Eye (tissue), 1 donor: ENCODE results near the gene COQ5.

Source experiments
- DNase-seq: peaks from one replicate; pipeline ENCODE4 v3.0.0-alpha.2; 2015

Gene COQ5

GRCh38 chr12:120480211-120480610, 48.7 kb downstream of the COQ5 start:
- DNase-seq, result no peak

GRCh38 chr12:120479458-120479857, 49.5 kb downstream of the COQ5 start:
- DNase-seq, result no peak

GRCh38 chr12:120475643-120476042, 53.3 kb downstream of the COQ5 start:
- no peak for DNase-seq

GRCh38 chr12:120474616-120474960, 54.4 kb downstream of the COQ5 start:
- peak; percentile 30 for DNase-seq

- DNase-seq, result no peak
Measured at GRCh38 chr12:120473807-120474615, 54.9 kb downstream of the COQ5 start.

- no peak for DNase-seq
Measured at GRCh38 chr12:120472521-120472920, 56.4 kb downstream of the COQ5 start.

- no peak for DNase-seq
Measured at GRCh38 chr12:120470150-120470784, 58.7 kb downstream of the COQ5 start.

- DNase-seq, result peak; percentile 99
Measured at GRCh38 chr12:120469450-120470149, 59.4 kb downstream of the COQ5 start, which contains the start of gene SRSF9. Gene SRSF9 (minus strand): TSS chr12:120469748. CDS start chr12:120469609, 139 bp downstream.

- no peak for DNase-seq
Measured at GRCh38 chr12:120468821-120469449, 60.0 kb downstream of the COQ5 start.

- peak; percentile 66 for DNase-seq
Measured at GRCh38 chr12:120468325-120468820, 60.6 kb downstream of the COQ5 start.

- DNase-seq, result no peak
Measured at GRCh38 chr12:120467439-120467838, 61.5 kb downstream of the COQ5 start.

- peak; percentile 72 for DNase-seq
Measured at GRCh38 chr12:120466560-120467315, 62.2 kb downstream of the COQ5 start.

- no peak for DNase-seq
Measured at GRCh38 chr12:120465756-120466155, 63.2 kb downstream of the COQ5 start.

- DNase-seq, result no peak
Measured at GRCh38 chr12:120463712-120464111, 65.2 kb downstream of the COQ5 start.

GRCh38 chr12:120462099-120462640, 66.8 kb downstream of the COQ5 start:
- no peak for DNase-seq

GRCh38 chr12:120460157-120460556, 68.8 kb downstream of the COQ5 start:
- DNase-seq, result no peak

GRCh38 chr12:120457133-120457532, 71.8 kb downstream of the COQ5 start:
- DNase-seq, result no peak

GRCh38 chr12:120455302-120455701, 73.7 kb downstream of the COQ5 start:
- no peak for DNase-seq

- DNase-seq, result no peak
Measured at GRCh38 chr12:120453977-120454376, 75.0 kb downstream of the COQ5 start.
